ENCODE results near the gene LRMDA. TPM values are rescaled to one million over a fixed set of nuclear protein-coding genes. Genes with fewer than 3 reads are reported as not detected.

The LRMDA gene
- total and polyA plus RNA-seq, 2 of the 4 experiments (the other 2 are of a cell fraction), result 0.07 TPM; not detected in 1

- dilution Hi-C loops (cut with HindIII; ENCODE audit: low sequenced_read_pairs, unreplicated experiment) (no loop called here), intact Hi-C loops (cut with micrococcal nuclease) (no loop called here), in situ Hi-C loops (cut with MboI; ENCODE audit: low sequenced_read_pairs) (no loop called here)
- DNase-seq (no peak), ATAC-seq (ENCODE audit: low read depth) (no peak)
- CTCF ChIA-PET, result interaction anchor here (0.5 kb wide), 1 partner anchor 300 kb away, joined by 6 read pairs; no protein-coding TSS in a partner anchor
- no peak overlapping the region for H4K8ac ChIP-seq (ENCODE audit: low read depth in 2 of 2, low read length in 2 of 2)
- H2AK9ac ChIP-seq (replicated peaks; ENCODE audit: low read depth, low read length, poor library complexity), result no peak overlapping the region
- H3K4ac ChIP-seq (ENCODE audit: low read depth, low read length), result no peak overlapping the region
- H3K36me3 ChIP-seq (ENCODE audit: control insufficient read depth, insufficient read depth, low read length), result no peaks in the 10 kb centered on the region
- no peaks in the 10 kb centered on the region for H3K79me1 ChIP-seq (ENCODE audit: low read depth in 1 of 2, low read length in 2 of 2)
- no peak overlapping the region for H4K91ac ChIP-seq (ENCODE audit: insufficient read depth, low read depth, low read length)
- H2BK20ac ChIP-seq (ENCODE audit: low read depth, low read length), result no peak overlapping the region
- POLR2A ChIA-PET (ENCODE audit: unreplicated experiment), result no interaction called here
- H3K27ac ChIP-seq (ENCODE audit: insufficient read depth, low read length), result no peak overlapping the region
- no peaks in the 10 kb centered on the region for H3K9me1 ChIP-seq (ENCODE audit: insufficient read depth, low read length)
- BruUV-seq (replicated peaks), result no TSS peak
- H3K14ac ChIP-seq (replicated peaks; ENCODE audit: low read depth, low read length), result no peak overlapping the region
- no peak overlapping the region for H3K9ac ChIP-seq (ENCODE audit: low read depth, low read length)
- H2AK5ac ChIP-seq (ENCODE audit: low read depth, low read length), result no peak overlapping the region
- no peak overlapping the region for H4K5ac ChIP-seq (ENCODE audit: low read depth, low read length)
- H2BK120ac ChIP-seq (ENCODE audit: low read depth, low read length), result no peak overlapping the region
- no peaks in the 10 kb centered on the region for H3K4me1 ChIP-seq (ENCODE audit: control insufficient read depth, insufficient read depth, low read length)
- 0 out of 2 replicates have a peak, but pooled peaks cover 2% of the 10 kb centered on the region for H3K27me3 ChIP-seq (ENCODE audit: control insufficient read depth, insufficient read depth, low read length)
- no peak overlapping the region for H3K4me3 ChIP-seq (ENCODE audit: insufficient read depth, low read depth, low read length)
- H2AFZ ChIP-seq (replicated peaks; ENCODE audit: low read length, poor library complexity), result no peak overlapping the region
- no peak overlapping the region for H3K23ac ChIP-seq (ENCODE audit: low read depth, low read length)
- H2BK15ac ChIP-seq (ENCODE audit: low read depth, low read length), result no peak overlapping the region
- H4K20me1 ChIP-seq (ENCODE audit: insufficient read depth, low read length), result no peaks in the 10 kb centered on the region
- no peak overlapping the region for H3K4me2 ChIP-seq (ENCODE audit: low read depth, low read length)
- H2BK5ac ChIP-seq (ENCODE audit: low read depth, low read length, poor library complexity, severe bottlenecking), result no peak overlapping the region
- no peaks in the 10 kb centered on the region for H3K9me3 ChIP-seq (ENCODE audit: control insufficient read depth, insufficient read depth, low read length)
- TF ChIP-seq NFE2L2 (IDR thresholded peaks at IDR 0.05; ENCODE audit: low read depth, low read length), result no peak
- no peak for TF ChIP-seq RFX5 (IDR thresholded peaks at IDR 0.05; ENCODE audit: low read depth, low read length)
- TF ChIP-seq POLR2A (IDR thresholded peaks at IDR 0.05; ENCODE audit: low read depth, low read length), result no peak
- no peak for TF ChIP-seq BHLHE40 (IDR thresholded peaks at IDR 0.05; ENCODE audit: low read depth, low read length)
- TF ChIP-seq SMC3 (IDR thresholded peaks at IDR 0.05; ENCODE audit: low read depth, low read length), result no peak
- TF ChIP-seq RCOR1 (IDR thresholded peaks at IDR 0.05; ENCODE audit: insufficient replicate concordance, low read length), result no peak
- no peak for TF ChIP-seq MAFK (IDR thresholded peaks at IDR 0.05; ENCODE audit: low read depth, low read length)
- no peak for TF ChIP-seq MAZ (IDR thresholded peaks at IDR 0.05; ENCODE audit: borderline replicate concordance, low read depth, low read length)
- TF ChIP-seq, protein P1, sequence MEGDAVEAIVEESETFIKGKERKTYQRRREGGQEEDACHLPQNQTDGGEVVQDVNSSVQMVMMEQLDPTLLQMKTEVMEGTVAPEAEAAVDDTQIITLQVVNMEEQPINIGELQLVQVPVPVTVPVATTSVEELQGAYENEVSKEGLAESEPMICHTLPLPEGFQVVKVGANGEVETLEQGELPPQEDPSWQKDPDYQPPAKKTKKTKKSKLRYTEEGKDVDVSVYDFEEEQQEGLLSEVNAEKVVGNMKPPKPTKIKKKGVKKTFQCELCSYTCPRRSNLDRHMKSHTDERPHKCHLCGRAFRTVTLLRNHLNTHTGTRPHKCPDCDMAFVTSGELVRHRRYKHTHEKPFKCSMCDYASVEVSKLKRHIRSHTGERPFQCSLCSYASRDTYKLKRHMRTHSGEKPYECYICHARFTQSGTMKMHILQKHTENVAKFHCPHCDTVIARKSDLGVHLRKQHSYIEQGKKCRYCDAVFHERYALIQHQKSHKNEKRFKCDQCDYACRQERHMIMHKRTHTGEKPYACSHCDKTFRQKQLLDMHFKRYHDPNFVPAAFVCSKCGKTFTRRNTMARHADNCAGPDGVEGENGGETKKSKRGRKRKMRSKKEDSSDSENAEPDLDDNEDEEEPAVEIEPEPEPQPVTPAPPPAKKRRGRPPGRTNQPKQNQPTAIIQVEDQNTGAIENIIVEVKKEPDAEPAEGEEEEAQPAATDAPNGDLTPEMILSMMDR (conservative IDR thresholded peaks at IDR 0.05; ENCODE audit: low read depth, low read length), result no peak
- no peak for TF ChIP-seq CHD1 (IDR thresholded peaks at IDR 0.05; ENCODE audit: low read depth, low read length)
- no peak for TF ChIP-seq MXI1 (IDR thresholded peaks at IDR 0.05; ENCODE audit: borderline replicate concordance, low read depth, low read length)
- TF ChIP-seq USF2 (IDR thresholded peaks at IDR 0.05; ENCODE audit: low read depth, low read length), result no peak
- no peak for TF ChIP-seq RAD21 (IDR thresholded peaks at IDR 0.05; ENCODE audit: low read length)
- TF ChIP-seq, protein P2, sequence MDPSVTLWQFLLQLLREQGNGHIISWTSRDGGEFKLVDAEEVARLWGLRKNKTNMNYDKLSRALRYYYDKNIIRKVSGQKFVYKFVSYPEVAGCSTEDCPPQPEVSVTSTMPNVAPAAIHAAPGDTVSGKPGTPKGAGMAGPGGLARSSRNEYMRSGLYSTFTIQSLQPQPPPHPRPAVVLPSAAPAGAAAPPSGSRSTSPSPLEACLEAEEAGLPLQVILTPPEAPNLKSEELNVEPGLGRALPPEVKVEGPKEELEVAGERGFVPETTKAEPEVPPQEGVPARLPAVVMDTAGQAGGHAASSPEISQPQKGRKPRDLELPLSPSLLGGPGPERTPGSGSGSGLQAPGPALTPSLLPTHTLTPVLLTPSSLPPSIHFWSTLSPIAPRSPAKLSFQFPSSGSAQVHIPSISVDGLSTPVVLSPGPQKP (IDR thresholded peaks at IDR 0.05; ENCODE audit: borderline replicate concordance, low read depth, low read length), result no peak
- TF ChIP-seq CEBPB (IDR thresholded peaks at IDR 0.05; ENCODE audit: low read depth, low read length), result no peak
- no peak for TF ChIP-seq FOS (IDR thresholded peaks at IDR 0.05; ENCODE audit: low read depth, low read length)
- no peak overlapping the region for H3K56ac ChIP-seq (ENCODE audit: extremely low read depth, insufficient read depth, low read length)
- no peak overlapping the region for H3K18ac ChIP-seq (ENCODE audit: low read depth, low read length)
Measured at GRCh38 chr10:75974080-75974479, 542.7 kb downstream of the LRMDA start.

All from IMR-90 (cell line).